Caco-2 (cell line): ENCODE data around the gene LRP5. TPM values are rescaled to one million over a fixed set of nuclear protein-coding genes. Genes with fewer than 3 reads are reported as not detected.

Source experiments
- BruUV-seq: library from RNA; stranded (reverse); fragments of 400-500 nt; replicated peaks from 2 replicates; lab custom pipeline; 2021; lab: Mats Ljungman, UMichigan
- CTCF ChIA-PET: fragments of 300-600 bp; sonication (Branson Sonifier 250); formaldehyde crosslinking; loops from one replicate; lab custom pipeline; 2022; ENCODE audit warnings: antibody characterized with exemption; lab: Charles Lee
- POLR2A ChIA-PET: fragments of 300-600 bp; sonication (Branson Sonifier 250); formaldehyde crosslinking; loops from one replicate; lab custom pipeline; 2022; ENCODE audit warnings: antibody characterized with exemption; lab: Charles Lee
- DNase-seq, 2 experiments: peaks; one replicate each; pipeline versions ENCODE4 v3.0.0 to v3.0.0-alpha.2; 2020 to 2022
- H3K27me3 ChIP-seq: replicated peaks from 2 replicates; pipeline ENCODE4 v1.6.0; 2011; ENCODE audit warnings: low read length; ENCODE audit not compliant: control insufficient read depth, insufficient read depth
- H3K36me3 ChIP-seq: 2 replicates; pipeline ENCODE4 v1.5.1; 2011; ENCODE audit warnings: low read length; ENCODE audit not compliant: control insufficient read depth, insufficient read depth
- H3K4me1 ChIP-seq: fragments of 250-450 bp; sonication (Bioruptor Pico); 2 replicates; pipeline ENCODE4 v1.5.1; 2020; ENCODE audit warnings: mild to moderate bottlenecking
- H3K4me3 ChIP-seq: 2 replicates; pipeline ENCODE4 v1.5.1; 2011; ENCODE audit warnings: low read depth, mild to moderate bottlenecking, control low read depth, low read length
- H3K9me3 ChIP-seq: fragments of 250-450 bp; sonication (Bioruptor Pico); 2 replicates; pipeline ENCODE4 v1.5.1; 2020; ENCODE audit warnings: mild to moderate bottlenecking, moderate library complexity
- H3K27ac Mint-ChIP-seq: one replicate; pipeline ENCODE4 v1.8.0; 2022; ENCODE audit warnings: mixed read lengths; ENCODE audit not compliant: unreplicated experiment
- H3K27me3 Mint-ChIP-seq: one replicate; pipeline ENCODE4 v1.8.0; 2022; ENCODE audit warnings: mixed read lengths; ENCODE audit not compliant: insufficient read depth, unreplicated experiment
- H3K36me3 Mint-ChIP-seq: one replicate; pipeline ENCODE4 v1.8.0; 2022; ENCODE audit warnings: mild to moderate bottlenecking, mixed read lengths; ENCODE audit not compliant: insufficient read depth, unreplicated experiment
- H3K4me1 Mint-ChIP-seq: one replicate; pipeline ENCODE4 v1.8.0; 2022; ENCODE audit warnings: low read depth, mixed read lengths; ENCODE audit not compliant: unreplicated experiment
- H3K4me3 Mint-ChIP-seq: one replicate; pipeline ENCODE4 v1.8.0; 2022; ENCODE audit warnings: mild to moderate bottlenecking, moderate library complexity, mixed read lengths; ENCODE audit not compliant: unreplicated experiment
- H3K9me3 Mint-ChIP-seq: one replicate; pipeline ENCODE4 v1.8.0; 2022; ENCODE audit warnings: mixed read lengths; ENCODE audit not compliant: unreplicated experiment
- intact Hi-C: fragments of 100-400 bp; cut with micrococcal nuclease; formaldehyde crosslinking; loops from one replicate; pipeline ENCODE4 v1.10.0; 2022; ENCODE audit not compliant: unreplicated experiment
- total RNA-seq: library from RNA; stranded (reverse); gene quantifications from 2 replicates; pipeline ENCODE4 v1.2.3, GENCODE V29; 2022
- TF ChIP-seq, protein P1 (sequence below), 2 experiments: fragments of 200-600 bp in 1 of 2; IDR thresholded peaks; 1 replicate in 1 of 2; 2 replicates in 1 of 2; pipeline versions ENCODE4 v1.5.1 to v1.8.0; 2011 to 2022; ENCODE audit warnings: antibody characterized with exemption in 1 of 2, control low read depth in 1 of 2, inconsistent platforms in 1 of 2, low read depth in 1 of 2, low read length in 1 of 2, mild to moderate bottlenecking in 1 of 2, moderate library complexity in 1 of 2; ENCODE audit not compliant: insufficient read depth in 1 of 2, severe bottlenecking in 1 of 2, unreplicated experiment in 1 of 2

Gene LRP5
- total RNA-seq, 1 experiment from 2014 or later, result 94.3 TPM

DNA sequence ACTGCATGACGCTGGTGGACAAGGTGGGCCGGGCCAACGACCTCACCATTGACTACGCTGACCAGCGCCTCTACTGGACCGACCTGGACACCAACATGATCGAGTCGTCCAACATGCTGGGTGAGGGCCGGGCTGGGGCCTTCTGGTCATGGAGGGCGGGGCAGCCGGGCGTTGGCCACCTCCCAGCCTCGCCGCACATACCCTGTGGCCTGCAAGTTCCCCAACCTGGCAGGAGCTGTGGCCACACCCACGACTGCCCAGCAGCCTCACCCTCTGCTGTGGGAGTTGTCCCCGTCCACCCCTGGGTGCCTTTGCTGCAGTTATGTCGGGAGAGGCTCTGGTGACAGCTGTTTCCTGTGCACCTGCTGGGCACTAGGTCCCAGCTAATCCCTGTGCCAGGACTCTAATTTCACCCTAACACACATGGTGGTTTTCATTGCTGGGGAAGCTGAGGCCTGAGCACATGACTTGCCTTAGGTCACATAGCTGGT lies 99.2 kb downstream of the LRP5 start:
- Mint-ChIP-seq H3K27me3 (no peaks in the 10 kb centered on the region), H3K27ac (no peak overlapping the region), H3K4me1 (no peaks in the 10 kb centered on the region), H3K9me3 (no peaks in the 10 kb centered on the region), H3K4me3 (no peak overlapping the region), H3K36me3 (peaks cover 85% of the 10 kb centered on the region)
- ChIA-PET CTCF (no interaction called here), POLR2A (no interaction called here)
- Histone ChIP-seq H3K4me3 (no peak overlapping the region), H3K27me3 (no peaks in the 10 kb centered on the region), H3K36me3 (peaks cover 21% of the 10 kb centered on the region), H3K9me3 (no peaks in the 10 kb centered on the region), H3K4me1 (peaks cover 6% of the 10 kb centered on the region; the same call in 1 of the 2 replicates)
- no TSS peak for BruUV-seq
- DNase-seq, result no peak
- intact Hi-C loops, result no loop called here
- TF ChIP-seq, protein P1, sequence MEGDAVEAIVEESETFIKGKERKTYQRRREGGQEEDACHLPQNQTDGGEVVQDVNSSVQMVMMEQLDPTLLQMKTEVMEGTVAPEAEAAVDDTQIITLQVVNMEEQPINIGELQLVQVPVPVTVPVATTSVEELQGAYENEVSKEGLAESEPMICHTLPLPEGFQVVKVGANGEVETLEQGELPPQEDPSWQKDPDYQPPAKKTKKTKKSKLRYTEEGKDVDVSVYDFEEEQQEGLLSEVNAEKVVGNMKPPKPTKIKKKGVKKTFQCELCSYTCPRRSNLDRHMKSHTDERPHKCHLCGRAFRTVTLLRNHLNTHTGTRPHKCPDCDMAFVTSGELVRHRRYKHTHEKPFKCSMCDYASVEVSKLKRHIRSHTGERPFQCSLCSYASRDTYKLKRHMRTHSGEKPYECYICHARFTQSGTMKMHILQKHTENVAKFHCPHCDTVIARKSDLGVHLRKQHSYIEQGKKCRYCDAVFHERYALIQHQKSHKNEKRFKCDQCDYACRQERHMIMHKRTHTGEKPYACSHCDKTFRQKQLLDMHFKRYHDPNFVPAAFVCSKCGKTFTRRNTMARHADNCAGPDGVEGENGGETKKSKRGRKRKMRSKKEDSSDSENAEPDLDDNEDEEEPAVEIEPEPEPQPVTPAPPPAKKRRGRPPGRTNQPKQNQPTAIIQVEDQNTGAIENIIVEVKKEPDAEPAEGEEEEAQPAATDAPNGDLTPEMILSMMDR (IDR thresholded peaks at IDR 0.05; ENCODE audit: insufficient read depth in 1 of 2, low read depth in 1 of 2, low read length in 1 of 2, severe bottlenecking in 1 of 2, unreplicated experiment in 1 of 2), result no peak

DNA sequence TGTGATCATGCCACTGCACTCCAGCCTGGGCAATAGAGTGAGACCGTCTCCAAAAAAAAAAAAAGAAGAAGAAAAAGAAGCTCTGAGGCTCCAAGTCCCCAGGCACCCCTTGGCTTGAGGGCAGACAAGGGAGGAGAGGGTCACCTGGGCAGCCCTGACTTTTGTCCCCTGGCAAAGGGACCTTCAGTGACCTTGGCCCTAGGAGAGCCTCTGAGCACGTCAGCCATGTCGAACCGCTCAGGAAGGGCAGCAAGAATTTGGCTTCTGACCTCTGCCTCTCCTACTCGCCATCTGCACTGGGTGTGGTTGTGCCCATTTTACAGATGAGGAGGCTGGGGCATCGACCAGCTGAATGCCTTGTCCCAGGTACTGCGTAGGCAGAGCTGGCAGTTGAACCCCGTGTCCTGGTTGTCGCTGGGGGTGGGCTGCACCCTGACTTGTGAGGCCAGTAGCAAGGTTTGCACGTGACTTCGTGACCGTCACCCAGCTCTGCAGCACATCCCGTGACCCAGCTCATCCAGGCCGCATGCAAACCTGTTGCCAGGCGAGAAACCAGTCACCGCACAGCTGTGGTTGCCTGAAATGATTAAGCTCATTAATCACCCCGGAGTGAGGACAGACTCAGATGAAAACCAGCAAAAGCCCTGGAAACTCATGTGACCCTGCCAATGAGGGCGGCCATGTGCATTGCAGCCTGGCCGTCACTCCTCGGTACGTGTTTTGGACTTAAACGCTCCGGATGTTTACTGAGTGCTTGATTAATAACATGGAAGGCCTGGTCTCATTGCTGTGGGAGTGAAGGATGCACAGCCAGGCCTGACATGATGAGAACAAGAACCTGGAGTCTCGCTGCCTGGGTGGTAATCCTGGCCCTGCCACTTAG lies 100.4 kb downstream of the LRP5 start:
- H3K27me3 ChIP-seq, result no peaks in the 10 kb centered on the region
- peaks cover 21% of the 10 kb centered on the region for H3K36me3 ChIP-seq
- intact Hi-C loops, result no loop called here
- H3K9me3 Mint-ChIP-seq, result no peaks in the 10 kb centered on the region
- ChIA-PET CTCF (no interaction called here), POLR2A (interaction anchor here (0.7 kb wide), 1 partner anchor 275 kb away, joined by 3 read pairs; no protein-coding TSS in a partner anchor)
- H3K4me3 Mint-ChIP-seq, result no peak overlapping the region
- no peaks in the 10 kb centered on the region for H3K4me1 Mint-ChIP-seq
- H3K4me3 ChIP-seq, result no peak overlapping the region
- TF ChIP-seq, protein P1 (IDR thresholded peaks at IDR 0.05; ENCODE audit: insufficient read depth in 1 of 2, low read depth in 1 of 2, low read length in 1 of 2, severe bottlenecking in 1 of 2, unreplicated experiment in 1 of 2), result no peak
- no peaks in the 10 kb centered on the region for H3K4me1 ChIP-seq
- H3K27ac Mint-ChIP-seq, result no peak overlapping the region
- DNase-seq, result no peak
- no peaks in the 10 kb centered on the region for H3K27me3 Mint-ChIP-seq
- no peaks in the 10 kb centered on the region for H3K9me3 ChIP-seq
- no TSS peak for BruUV-seq
- peaks cover 83% of the 10 kb centered on the region for H3K36me3 Mint-ChIP-seq

DNA sequence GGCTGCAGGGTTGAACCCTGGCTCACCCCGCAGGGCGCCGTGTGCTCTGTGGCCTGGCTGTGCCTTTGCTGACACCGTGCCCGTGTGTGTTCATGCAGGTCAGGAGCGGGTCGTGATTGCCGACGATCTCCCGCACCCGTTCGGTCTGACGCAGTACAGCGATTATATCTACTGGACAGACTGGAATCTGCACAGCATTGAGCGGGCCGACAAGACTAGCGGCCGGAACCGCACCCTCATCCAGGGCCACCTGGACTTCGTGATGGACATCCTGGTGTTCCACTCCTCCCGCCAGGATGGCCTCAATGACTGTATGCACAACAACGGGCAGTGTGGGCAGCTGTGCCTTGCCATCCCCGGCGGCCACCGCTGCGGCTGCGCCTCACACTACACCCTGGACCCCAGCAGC lies 101.2 kb downstream of the LRP5 start:
- POLR2A ChIA-PET, result no interaction called here
- Mint-ChIP-seq H3K4me1 (no peaks in the 10 kb centered on the region), H3K27me3 (no peaks in the 10 kb centered on the region), H3K4me3 (no peak overlapping the region), H3K9me3 (no peaks in the 10 kb centered on the region), H3K27ac (no peak overlapping the region), H3K36me3 (peaks cover 81% of the 10 kb centered on the region)
- CTCF ChIA-PET, result no interaction called here
- Histone ChIP-seq H3K4me3 (no peak overlapping the region), H3K4me1 (no peaks in the 10 kb centered on the region), H3K36me3 (peaks cover 21% of the 10 kb centered on the region), H3K9me3 (no peaks in the 10 kb centered on the region), H3K27me3 (no peaks in the 10 kb centered on the region)
- no peak for DNase-seq
- TF ChIP-seq, protein P1 (IDR thresholded peaks at IDR 0.05; ENCODE audit: insufficient read depth in 1 of 2, low read depth in 1 of 2, low read length in 1 of 2, severe bottlenecking in 1 of 2, unreplicated experiment in 1 of 2), result no peak
- BruUV-seq, result no TSS peak
- intact Hi-C loops, result no loop called here
